Measurements from ENCODE around the gene PNPLA8.
"Not testable (repeated sequence)": the region's sequence is repeated elsewhere in the genome, so short reads cannot be mapped to it uniquely, and the experiment has no call there.

Gene PNPLA8

GRCh38 chr7:108479118-108479517 lies 46.8 kb downstream of the PNPLA8 start:
- DNase-seq, result no peak

GRCh38 chr7:108468246-108468645 lies 57.7 kb downstream of the PNPLA8 start:
- DNase-seq, result no peak

- DNase-seq, result no peak
Observed at GRCh38 chr7:108467391-108467790, 58.5 kb downstream of the PNPLA8 start.

- DNase-seq, result not testable (repeated sequence)
Observed at GRCh38 chr7:108466322-108466721, 59.6 kb downstream of the PNPLA8 start.

- DNase-seq, result no peak
Observed at GRCh38 chr7:108464743-108465142, 61.2 kb downstream of the PNPLA8 start.

GRCh38 chr7:108463613-108464012 lies 62.3 kb downstream of the PNPLA8 start:
- no peak for DNase-seq

- no peak for DNase-seq
Observed at GRCh38 chr7:108461840-108462239, 64.1 kb downstream of the PNPLA8 start.

- no peak for DNase-seq
Observed at GRCh38 chr7:108460964-108461363, 65.0 kb downstream of the PNPLA8 start.

GRCh38 chr7:108459922-108460551 lies 65.9 kb downstream of the PNPLA8 start:
- DNase-seq, result peak in 11 of 51 donors; percentile 3 to 44 (median 13)

GRCh38 chr7:108457871-108458270 lies 68.1 kb downstream of the PNPLA8 start:
- no peak for DNase-seq

GRCh38 chr7:108456845-108457540 lies 68.9 kb downstream of the PNPLA8 start:
- DNase-seq, result peak in 2 of 51 donors; percentile 12 to 24

- DNase-seq, result peak in 47 of 51 donors; percentile 28 to 85 (median 71)
Observed at GRCh38 chr7:108455998-108456677, 69.8 kb downstream of the PNPLA8 start, which contains the start of gene NRCAM. Gene NRCAM, minus strand, starts transcription at chr7:108456436. Its CDS starts 216,372 bp downstream, at chr7:108240064.

- DNase-seq, result peak in 14 of 51 donors; percentile 22 to 82 (median 52)
Observed at GRCh38 chr7:108455551-108455997, 70.4 kb downstream of the PNPLA8 start.

- peak in 36 of 51 donors; percentile 8 to 79 (median 51) for DNase-seq
Observed at GRCh38 chr7:108454674-108455550, 71.0 kb downstream of the PNPLA8 start.

- DNase-seq, result no peak
Observed at GRCh38 chr7:108454317-108454673, 71.6 kb downstream of the PNPLA8 start.

GRCh38 chr7:108453320-108453719 lies 72.6 kb downstream of the PNPLA8 start:
- DNase-seq, result no peak

- DNase-seq, result peak in 1 of 51 donors; percentile 6
Observed at GRCh38 chr7:108452707-108453106, 73.2 kb downstream of the PNPLA8 start.

GRCh38 chr7:108451296-108451848 lies 74.6 kb downstream of the PNPLA8 start:
- DNase-seq, result no peak

GRCh38 chr7:108450160-108450559 lies 75.8 kb downstream of the PNPLA8 start:
- no peak for DNase-seq

GRCh38 chr7:108449521-108449920 lies 76.4 kb downstream of the PNPLA8 start:
- no peak for DNase-seq
